GM23248 (cell line): Measurements from ENCODE around the gene MRPL27.

Experiments used
- EZH2 ChIP-seq: fragments of 200-600 bp; sonication (generic); IDR thresholded peaks from 2 replicates; pipeline ENCODE4 v1.6.1; 2018; ENCODE audit warnings: antibody characterized with exemption, mild to moderate bottlenecking; ENCODE audit not compliant: insufficient read depth, poor library complexity, severe bottlenecking
- EZH2phosphoT487 ChIP-seq: fragments of 200-600 bp; sonication (generic); IDR thresholded peaks from 2 replicates; pipeline ENCODE4 v1.6.1; 2018; ENCODE audit warnings: antibody characterized with exemption, moderate library complexity, mild to moderate bottlenecking, low read depth; ENCODE audit not compliant: insufficient read depth

DNA sequence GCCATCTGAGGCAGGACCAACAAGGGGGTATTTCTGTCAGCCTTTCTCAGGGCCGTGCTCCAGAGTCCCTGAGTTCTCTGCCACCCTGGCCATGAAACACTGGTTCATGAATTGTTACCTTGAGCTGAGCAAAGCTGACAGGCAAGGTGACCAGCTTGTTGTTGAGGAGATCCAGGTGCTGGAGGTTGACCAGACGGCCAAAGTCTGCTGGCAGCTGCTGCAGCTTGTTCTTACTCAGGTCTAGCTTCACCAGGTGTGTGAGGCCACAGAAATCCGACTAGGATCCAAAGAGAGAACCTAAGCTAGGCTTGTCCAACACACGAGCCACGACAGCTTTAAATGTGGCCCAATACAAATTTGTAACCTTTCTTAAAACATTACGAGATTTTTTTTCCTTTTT is 19.6 kb upstream of the MRPL27 start:
- TF ChIP-seq EZH2 (no peak), EZH2phosphoT487 (no peak)
